Right cardiac atrium (tissue), 5 donors: Measurements from ENCODE around the gene IL1R2. TPM values are rescaled to one million over a fixed set of nuclear protein-coding genes. Genes with fewer than 3 reads are reported as not detected.
A peak's percentile ranks its signal among the peaks of the same experiment; 100 is the strongest.
"Not testable (repeated sequence)": the region's sequence is repeated elsewhere in the genome, so short reads cannot be mapped to it uniquely, and the experiment has no call there.

Experiments
- ATAC-seq, 2 donors: fragments of 200-7000 bp; cut with Tn5 transposase; one replicate each; pipeline versions ENCODE4 v1.8.0 to v1.9.1; 2020; ENCODE audit warnings: moderate library complexity in 2 of 2, mild to moderate bottlenecking in 1 of 2
- DNase-seq, 3 donors: peaks; one replicate each; pipeline ENCODE4 v3.0.0-alpha.2; 2020
- H3K27ac ChIP-seq: one replicate; pipeline ENCODE4 v1.5.1; 2013; ENCODE audit warnings: mild to moderate bottlenecking, low read length, control low read depth, moderate library complexity
- H3K27me3 ChIP-seq: one replicate; pipeline ENCODE4 v1.6.1; 2013; ENCODE audit not compliant: control insufficient read depth, insufficient read depth
- H3K4me1 ChIP-seq: one replicate; pipeline ENCODE4 v1.6.1; 2013; ENCODE audit warnings: low read length; ENCODE audit not compliant: control insufficient read depth, insufficient read depth
- H3K4me3 ChIP-seq: one replicate; pipeline ENCODE4 v1.5.1; 2013; ENCODE audit warnings: low read length, control low read depth
- H3K9me3 ChIP-seq: one replicate; pipeline ENCODE4 v1.6.1; 2013; ENCODE audit warnings: low read length; ENCODE audit not compliant: control insufficient read depth
- WGBS: extraction: QIAGEN DNeasy Blood & Tissue Kit; methylation state at CpG from one replicate; pipeline ENCODE4 v1.1.7; 2013; 5-methylcytosine and 5-hydroxymethylcytosine counted together
- intact Hi-C, 4 donors: fragments of 100-400 bp; cut with DNase I; formaldehyde crosslinking; loops; one replicate each; pipeline versions ENCODE4 v1.11.0 to v1.14.0; 2022 to 2023
- polyA plus RNA-seq: library from polyadenylated mRNA; stranded (reverse); fragments of 200-250 nt; gene quantifications from one replicate; pipeline ENCODE4 v1.2.3, GENCODE V29; 2013
- total RNA-seq, 4 donors: library from RNA; stranded (reverse); fragmentation: NEBNext Ultra II Directional; extraction: Animal tissue kit (Norgen Biotek cat#: 25700); gene quantifications; one replicate each; pipeline ENCODE4 v1.2.1, GENCODE V29; 2021
- donor health status: healthy with polysubstance abuse.
- donor health status: DM: no; HTN: yes; CAD: no.
- donor health status: DM: no; HTN: no; CAD: no.
- donor health status: DM: no; HTN: yes; CAD: no; lungs with severe emphysema.
- donor health status: DM: yes; HTN: yes; CAD: no.

The IL1R2 gene
- total and polyA plus RNA-seq, 5 donors, result 1.9 to 4.3 (median 3.5) TPM; not detected in 1

DNA sequence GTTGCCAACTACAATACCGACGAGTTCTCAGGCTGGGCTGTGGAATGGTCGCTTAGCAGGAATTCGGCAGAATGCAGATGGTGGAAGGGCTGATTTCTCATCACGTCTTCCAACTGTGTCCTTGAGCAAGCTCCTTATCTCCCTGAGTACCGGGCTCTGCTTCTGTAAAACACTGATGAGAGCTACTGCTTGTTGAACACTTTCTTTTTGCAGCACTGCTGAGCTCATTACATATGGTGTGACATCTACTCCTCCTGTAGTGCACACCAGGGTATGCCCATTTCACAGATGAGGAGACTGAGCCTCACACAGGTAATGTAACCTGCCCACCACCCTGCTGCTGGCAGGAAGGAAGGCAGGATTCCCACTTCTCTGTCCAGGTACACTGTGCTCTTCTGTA, 8.3 kb downstream of the IL1R2 start:
- intact Hi-C loops, result loop anchor here in 1 of 4 donors (10.0 kb wide), 1 partner anchor 355 kb away; the partner anchor contains the start of gene IL18R1
- Histone ChIP-seq H3K4me1 (no peaks in the 10 kb centered on the region), H3K9me3 (no peaks in the 10 kb centered on the region), H3K27ac (no peak overlapping the region), H3K27me3 (no peaks in the 10 kb centered on the region), H3K4me3 (no peak overlapping the region)
- 73% methylated on average over 6 of the region's 6 CpGs for WGBS
- ATAC-seq (no peak), DNase-seq (no peak)

- DNase-seq, result no peak
- intact Hi-C loops, result loop anchor here in 1 of 4 donors (10.0 kb wide), 1 partner anchor 354 kb away; the partner anchor contains the start of gene IL18R1
- Histone ChIP-seq H3K27ac (no peak overlapping the region), H3K4me3 (no peak overlapping the region), H3K4me1 (no peaks in the 10 kb centered on the region), H3K9me3 (no peaks in the 10 kb centered on the region), H3K27me3 (no peaks in the 10 kb centered on the region)
- WGBS, result 90% methylated on average over 7 of the region's 7 CpGs
- no peak for ATAC-seq
Observed at GRCh38 chr2:102000813-102001766, 9.3 kb downstream of the IL1R2 start.

GRCh38 chr2:102001767-102002142, 10.0 kb downstream of the IL1R2 start:
- intact Hi-C loops, result loop anchor here in 1 of 4 donors (10.0 kb wide), 1 partner anchor 353 kb away; the partner anchor contains the start of gene IL18R1
- 93% methylated on average over 4 of the region's 4 CpGs for WGBS

GRCh38 chr2:102002228-102002627, 10.5 kb downstream of the IL1R2 start:
- DNase-seq (no peak), ATAC-seq (no peak)
- H3K9me3 ChIP-seq, result no peaks in the 10 kb centered on the region
- no peak overlapping the region for H3K4me3 ChIP-seq
- no peak overlapping the region for H3K27ac ChIP-seq
- 75% methylated on average over 3 of the region's 3 CpGs for WGBS
- no peaks in the 10 kb centered on the region for H3K27me3 ChIP-seq
- H3K4me1 ChIP-seq, result no peaks in the 10 kb centered on the region
- intact Hi-C loops, result loop anchor here in 1 of 4 donors (10.0 kb wide), 1 partner anchor 353 kb away; the partner anchor contains the start of gene IL18R1

More at GRCh38 chr2:102001767-102002142, 10.0 kb downstream of the IL1R2 start:
- no peak for DNase-seq
- no peak overlapping the region for H3K4me3 ChIP-seq
- H3K4me1 ChIP-seq, result no peaks in the 10 kb centered on the region
- ATAC-seq, result no peak
- no peak overlapping the region for H3K27ac ChIP-seq
- no peaks in the 10 kb centered on the region for H3K27me3 ChIP-seq
- H3K9me3 ChIP-seq, result no peaks in the 10 kb centered on the region

GRCh38 chr2:102002909-102003308, 11.1 kb downstream of the IL1R2 start:
- not testable (repeated sequence) for H3K4me1 ChIP-seq, H3K9me3 ChIP-seq, H3K27me3 ChIP-seq, ATAC-seq, H3K4me3 ChIP-seq, DNase-seq, H3K27ac ChIP-seq
- WGBS, result 97% methylated on average over 3 of the region's 3 CpGs
- intact Hi-C loops, result loop anchor here in 1 of 4 donors (10.0 kb wide), 1 partner anchor 352 kb away; the partner anchor contains the start of gene IL18R1

DNA sequence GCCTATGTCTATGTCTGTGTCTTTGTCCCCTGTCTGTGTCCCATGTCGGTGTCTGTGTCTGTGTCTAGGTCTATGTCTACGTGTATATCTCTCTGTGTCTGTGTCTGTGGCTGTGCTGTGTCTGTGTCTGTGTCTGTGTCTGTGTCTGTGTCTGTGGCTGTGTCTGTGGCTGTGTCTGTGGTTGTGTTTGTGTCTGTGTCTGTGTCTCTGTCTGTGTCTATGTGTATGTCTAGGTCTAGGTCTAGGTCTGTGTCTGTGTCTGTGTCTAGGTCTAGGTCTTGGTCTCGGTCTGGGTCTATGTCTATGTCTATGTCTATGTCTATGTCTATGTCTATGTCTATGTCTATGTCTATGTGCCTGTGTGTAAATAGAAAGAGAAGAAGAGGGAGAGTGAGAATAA, 11.9 kb downstream of the IL1R2 start:
- WGBS, result 98% methylated on average over 3 of the region's 3 CpGs
- intact Hi-C loops, result loop anchor here in 1 of 4 donors (10.0 kb wide), 1 partner anchor 351 kb away; the partner anchor contains the start of gene IL18R1
- no peaks in the 10 kb centered on the region for H3K27me3 ChIP-seq
- no peaks in the 10 kb centered on the region for H3K4me1 ChIP-seq
- no peak overlapping the region for H3K4me3 ChIP-seq
- DNase-seq (no peak), ATAC-seq (no peak)
- H3K9me3 ChIP-seq, result no peaks in the 10 kb centered on the region
- no peak overlapping the region for H3K27ac ChIP-seq

- no peak for DNase-seq
- no peak overlapping the region for H3K4me3 ChIP-seq
- no peak for ATAC-seq
- no peaks in the 10 kb centered on the region for H3K4me1 ChIP-seq
- intact Hi-C loops, result loop anchor here in 1 of 4 donors (10.0 kb wide), 1 partner anchor 350 kb away; the partner anchor contains the start of gene IL18R1
- H3K27me3 ChIP-seq, result no peaks in the 10 kb centered on the region
- H3K9me3 ChIP-seq, result no peaks in the 10 kb centered on the region
- no peak overlapping the region for H3K27ac ChIP-seq
- 57% methylated on average over 2 of the region's 2 CpGs for WGBS
Observed at GRCh38 chr2:102004581-102004980, 12.8 kb downstream of the IL1R2 start.

DNA sequence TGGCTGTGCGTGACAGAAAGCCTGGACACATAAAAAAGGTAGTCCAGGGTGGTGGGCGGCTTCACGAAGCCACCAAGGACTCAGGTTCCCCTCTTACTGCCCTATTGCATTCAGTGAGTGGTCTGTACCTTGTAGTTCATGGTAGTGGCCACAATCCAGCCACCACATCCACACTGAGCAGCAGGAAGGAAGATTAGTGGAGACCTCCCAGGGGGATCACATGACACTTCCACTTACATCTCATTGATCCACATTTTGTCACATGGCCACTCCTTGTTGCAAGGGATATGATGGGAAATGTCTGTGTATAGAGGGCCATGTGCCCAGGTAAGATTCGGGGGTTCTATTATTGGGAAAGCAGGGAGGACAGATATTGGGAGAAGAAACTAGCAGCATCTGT, 13.7 kb downstream of the IL1R2 start:
- ATAC-seq, result no peak
- Histone ChIP-seq H3K4me1 (no peaks in the 10 kb centered on the region), H3K9me3 (no peaks in the 10 kb centered on the region), H3K27me3 (no peaks in the 10 kb centered on the region), H3K4me3 (no peak overlapping the region), H3K27ac (no peak overlapping the region)
- intact Hi-C loops, result loop anchor here in 3 of 4 donors (5.0 to 10.0 kb wide), 3 partner anchors 232 to 349 kb away; partner anchors contain the start of gene IL18R1 (in 1 of the 3)
- 90% methylated on average over 4 of the region's 4 CpGs for WGBS
- DNase-seq, result no peak

DNA sequence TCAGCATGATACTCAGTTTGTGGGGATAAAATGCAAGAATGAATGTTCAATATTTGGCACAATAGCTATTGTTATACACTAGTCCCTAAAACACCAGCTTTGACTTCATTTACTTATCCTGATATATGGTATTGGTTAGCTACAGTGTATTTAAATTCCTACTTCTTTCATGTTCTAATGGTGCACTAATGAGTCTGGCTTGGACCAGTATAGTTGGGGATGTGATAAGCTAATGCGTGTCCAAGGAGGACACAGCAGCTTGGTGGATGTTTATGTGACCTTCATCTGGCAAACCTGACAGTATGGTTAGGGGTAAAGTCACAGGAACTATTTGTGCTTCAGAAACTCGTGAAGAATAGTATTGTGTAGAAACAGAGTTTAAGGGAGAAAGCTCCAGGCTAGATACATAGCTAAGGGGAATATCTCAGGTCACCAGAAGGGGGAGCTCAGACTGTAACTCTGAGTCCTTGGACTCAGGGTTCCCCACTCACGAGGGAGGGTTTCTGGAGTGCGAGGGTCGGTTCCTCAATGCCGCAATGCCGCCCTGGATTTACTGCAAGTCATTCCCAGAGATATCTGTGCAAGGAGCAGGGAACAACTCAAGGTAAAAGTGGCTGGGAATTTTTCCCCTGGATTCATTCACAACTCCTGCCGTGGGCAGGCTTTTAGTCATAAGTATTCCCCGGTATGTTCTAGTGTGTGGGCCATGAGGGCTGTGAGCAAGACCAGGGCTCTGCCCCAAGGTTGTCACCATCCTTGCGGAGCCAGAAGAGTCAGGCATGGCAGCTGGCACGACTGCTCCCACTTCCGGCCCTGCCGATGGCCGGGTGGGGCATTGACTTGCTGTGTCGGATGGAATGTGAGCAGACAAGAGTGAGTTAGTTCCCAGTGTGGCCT, 14.5 kb downstream of the IL1R2 start:
- no peak overlapping the region for H3K27ac ChIP-seq
- H3K4me1 ChIP-seq, result no peaks in the 10 kb centered on the region
- intact Hi-C loops, result loop anchor here in 3 of 4 donors (5.0 to 10.0 kb wide), 3 partner anchors 231 to 349 kb away; partner anchors contain the start of gene IL18R1 (in 1 of the 3)
- H3K27me3 ChIP-seq, result no peaks in the 10 kb centered on the region
- H3K4me3 ChIP-seq, result no peak overlapping the region
- ATAC-seq (peak; percentile 78 to 87), DNase-seq (peak in 1 of 3 donors; percentile 51)
- H3K9me3 ChIP-seq, result no peaks in the 10 kb centered on the region
- 60% methylated on average over 15 of the region's 15 CpGs for WGBS

DNA sequence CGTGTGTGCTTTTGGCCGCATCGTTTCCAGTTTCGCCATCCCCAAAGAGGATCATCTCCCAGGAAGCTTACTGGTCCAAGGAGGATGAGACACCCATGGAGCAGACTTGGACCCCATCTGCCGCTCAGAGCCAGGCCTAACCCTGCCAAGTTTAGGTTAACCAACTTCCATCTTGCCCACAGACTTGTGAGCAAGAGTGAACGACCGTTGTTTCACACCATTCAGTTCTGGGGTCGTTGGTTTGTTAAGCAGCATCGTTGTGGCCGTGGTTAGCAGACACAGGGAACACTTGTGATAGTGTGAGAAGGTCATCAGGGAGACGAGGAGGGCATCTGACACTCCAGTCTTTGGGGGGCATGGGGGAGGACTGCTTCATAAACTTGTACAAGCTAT, 15.1 kb downstream of the IL1R2 start:
- H3K27ac ChIP-seq, result no peak overlapping the region

More for the DNA sequence above, 15.1 kb downstream of the IL1R2 start:
- H3K4me1 ChIP-seq, result no peaks in the 10 kb centered on the region
- DNase-seq (no peak), ATAC-seq (no peak)
- intact Hi-C loops, result loop anchor here in 3 of 4 donors (5.0 to 10.0 kb wide), 3 partner anchors 230 to 348 kb away; partner anchors contain the start of gene IL18R1 (in 1 of the 3)
- no peaks in the 10 kb centered on the region for H3K9me3 ChIP-seq
- no peaks in the 10 kb centered on the region for H3K27me3 ChIP-seq
- WGBS, result 77% methylated on average over 11 of the region's 11 CpGs
- H3K4me3 ChIP-seq, result no peak overlapping the region
